Tibial nerve (tissue), 4 donors: Measurements from ENCODE around the gene MTMR11. TPM values are rescaled to one million over a fixed set of nuclear protein-coding genes. Genes with fewer than 3 reads are reported as not detected.

Source experiments
- DNase-seq, 2 donors: peaks; one replicate each; pipeline ENCODE4 v3.0.0-alpha.2; 2019; ENCODE audit warnings: low spot score in 2 of 2
- H3K27ac ChIP-seq, 4 donors: fragments of 200-600 bp; sonication (generic) in 3 of 4; one replicate each; pipeline ENCODE4 v1.5.1; 2017 to 2019; ENCODE audit warnings: mild to moderate bottlenecking in 1 of 4
- H3K27me3 ChIP-seq, 2 donors: fragments of 200-600 bp; sonication (generic) in 1 of 2; one replicate each; pipeline versions ENCODE4 v1.5.1 to v1.6.0; 2017 to 2019
- H3K36me3 ChIP-seq, 3 donors: fragments of 200-600 bp; sonication (generic); one replicate each; pipeline ENCODE4 v1.5.1; 2018 to 2019
- H3K4me1 ChIP-seq, 4 donors: fragments of 200-600 bp; sonication (generic) in 3 of 4; one replicate each; pipeline ENCODE4 v1.5.1; 2017 to 2019
- H3K4me3 ChIP-seq, 4 donors: fragments of 200-600 bp; sonication (generic) in 3 of 4; one replicate each; pipeline ENCODE4 v1.5.1; 2017 to 2019; ENCODE audit warnings: mild to moderate bottlenecking in 1 of 4, moderate library complexity in 1 of 4
- H3K9me3 ChIP-seq, 4 donors: fragments of 200-600 bp; sonication (generic) in 3 of 4; one replicate each; pipeline ENCODE4 v1.5.1; 2017 to 2019
- CTCF ChIP-seq, 5 experiments: fragments of 200-600 bp in 3 of 5; fragments of 450-650 bp in 2 of 5; sonication (generic) in 3 of 5; IDR thresholded peaks; one replicate each; pipeline ENCODE4 v1.5.1; 2016 to 2019; ENCODE audit warnings: antibody characterized with exemption in 5 of 5, mild to moderate bottlenecking in 3 of 5, moderate library complexity in 2 of 5
- EP300 ChIP-seq, 2 donors: sonication (generic); formaldehyde crosslinking; IDR thresholded peaks; one replicate each; pipeline ENCODE4 v1.6.1; 2017; ENCODE audit warnings: antibody characterized with exemption in 2 of 2, mild to moderate bottlenecking in 1 of 2
- POLR2A ChIP-seq, 2 donors: fragments of 450-650 bp; IDR thresholded peaks; one replicate each; pipeline ENCODE4 v1.6.1; 2017; ENCODE audit warnings: antibody characterized with exemption in 2 of 2, mild to moderate bottlenecking in 2 of 2, moderate library complexity in 2 of 2
- WGBS, 2 donors: methylation state at CpG; one replicate each; pipeline ENCODE4 v1.1.5; 2018; 5-methylcytosine and 5-hydroxymethylcytosine counted together
- total RNA-seq, 4 donors: library from RNA; depleted of rRNA; stranded (reverse); fragments of >200 nt; gene quantifications; one replicate each; pipeline ENCODE4 v1.1.0, GENCODE V29; 2016

MTMR11 gene
- total RNA-seq, 4 donors from 2014 or later = 10.3 to 21.4 (median 13.6) TPM

GRCh38 chr1:149916193-149916897 is 20.3 kb downstream of the MTMR11 start:
- peaks cover 0 to 9% (median 4%) of the 10 kb centered on the region in 4 donors for H3K4me1 ChIP-seq
- H3K27me3 ChIP-seq = peaks cover 0 to 20% of the 10 kb centered on the region in 2 donors
- TF ChIP-seq EP300 (IDR thresholded peaks at IDR 0.05) (no peak), CTCF (IDR thresholded peaks at IDR 0.05) (no peak), POLR2A (IDR thresholded peaks at IDR 0.05) (no peak)
- DNase-seq = no peak
- H3K27ac ChIP-seq = no peak overlapping the region
- H3K36me3 ChIP-seq = peaks cover 0 to 7% (median 0%) of the 10 kb centered on the region in 3 donors
- H3K4me3 ChIP-seq = peak overlapping the region in 1 of 4 donors; percentile 45
- H3K9me3 ChIP-seq = no peaks in the 10 kb centered on the region
- 15 to 28% methylated on average over 9 of the region's 9 CpGs for WGBS, 2 donors

- no peaks in the 10 kb centered on the region for H3K9me3 ChIP-seq
- no peak for DNase-seq
- H3K36me3 ChIP-seq = no peaks in the 10 kb centered on the region
- no peak overlapping the region for H3K27ac ChIP-seq
- no peak overlapping the region for H3K4me3 ChIP-seq
- 76 to 80% methylated on average over 11 of the region's 11 CpGs for WGBS, 2 donors
- TF ChIP-seq EP300 (IDR thresholded peaks at IDR 0.05) (no peak), POLR2A (IDR thresholded peaks at IDR 0.05) (no peak), CTCF (IDR thresholded peaks at IDR 0.05) (no peak)
- peaks cover 0 to 9% (median 4%) of the 10 kb centered on the region in 4 donors for H3K4me1 ChIP-seq
- H3K27me3 ChIP-seq = peaks cover 0 to 20% of the 10 kb centered on the region in 2 donors
Measured at GRCh38 chr1:149915429-149916192, 21.1 kb downstream of the MTMR11 start.

GRCh38 chr1:149914545-149914944 is 22.1 kb downstream of the MTMR11 start:
- Histone ChIP-seq H3K27ac (no peak overlapping the region), H3K27me3 (peaks cover 0 to 20% of the 10 kb centered on the region in 2 donors), H3K4me3 (no peak overlapping the region), H3K9me3 (no peaks in the 10 kb centered on the region), H3K36me3 (no peaks in the 10 kb centered on the region), H3K4me1 (peaks cover 0 to 9% (median 4%) of the 10 kb centered on the region in 4 donors)
- WGBS, 2 donors = 86 to 89% methylated on average over 1 of the region's 1 CpG
- DNase-seq = no peak
- TF ChIP-seq EP300 (IDR thresholded peaks at IDR 0.05) (no peak), CTCF (IDR thresholded peaks at IDR 0.05) (no peak), POLR2A (IDR thresholded peaks at IDR 0.05) (no peak)

GRCh38 chr1:149906570-149907075 is 30.1 kb downstream of the MTMR11 start:
- no peak for DNase-seq
- Histone ChIP-seq H3K4me3 (no peak overlapping the region), H3K36me3 (no peaks in the 10 kb centered on the region), H3K9me3 (no peaks in the 10 kb centered on the region), H3K4me1 (no peaks in the 10 kb centered on the region), H3K27ac (no peak overlapping the region), H3K27me3 (no peaks in the 10 kb centered on the region)
- WGBS, 2 donors = 88 to 91% methylated on average over 10 of the region's 10 CpGs
- TF ChIP-seq CTCF (IDR thresholded peaks at IDR 0.05) (no peak), EP300 (IDR thresholded peaks at IDR 0.05) (no peak), POLR2A (IDR thresholded peaks at IDR 0.05) (no peak)
